SK-N-SH treated with all-trans-retinoic acid at 6 μM for 48 hours (cell line): ENCODE results near the gene UCHL1.

Experiments
- ATAC-seq: fragments of 200-7000 bp; cut with Tn5 transposase; 3 replicates; pipeline ENCODE4 v1.9.1; 2020; ENCODE audit warnings: mild to moderate bottlenecking, moderate library complexity
- BACH2 ChIP-seq: fragments of 250-450 bp; sonication (Bioruptor Pico); IDR thresholded peaks from 2 replicates; pipeline ENCODE4 v1.9.0; 2021; ENCODE audit warnings: mild to moderate bottlenecking, borderline replicate concordance
- CSDC2 ChIP-seq: fragments of 250-450 bp; sonication (Bioruptor Pico); IDR thresholded peaks from 2 replicates; pipeline ENCODE4 v1.5.0; 2020; ENCODE audit warnings: mild to moderate bottlenecking, moderate library complexity
- ESRRG ChIP-seq: fragments of 250-450 bp; sonication (Bioruptor Pico); IDR thresholded peaks from 2 replicates; pipeline ENCODE4 v1.6.1; 2021; ENCODE audit warnings: mild to moderate bottlenecking
- GLIS3 ChIP-seq: fragments of 250-450 bp; sonication (Bioruptor Pico); IDR thresholded peaks from 2 replicates; pipeline ENCODE4 v1.5.0; 2020; ENCODE audit warnings: mild to moderate bottlenecking, moderate library complexity
- ISL1 ChIP-seq: fragments of 250-450 bp; sonication (Bioruptor Pico); IDR thresholded peaks from 2 replicates; pipeline ENCODE4 v2.1.2; 2022; ENCODE audit warnings: mild to moderate bottlenecking, moderate library complexity
- OSR1 ChIP-seq: fragments of 250-450 bp; sonication (Bioruptor Pico); IDR thresholded peaks from 2 replicates; pipeline ENCODE4 v1.8.0; 2022; ENCODE audit warnings: moderate library complexity, mild to moderate bottlenecking, inconsistent platforms
- PPARA ChIP-seq: fragments of 250-450 bp; sonication (Bioruptor Pico); IDR thresholded peaks from 2 replicates; pipeline ENCODE4 v1.5.0; 2020; ENCODE audit warnings: mild to moderate bottlenecking, borderline replicate concordance
- RARB ChIP-seq: fragments of 250-450 bp; sonication (Bioruptor Pico); IDR thresholded peaks from 2 replicates; pipeline ENCODE4 v1.8.0; 2021; ENCODE audit warnings: mild to moderate bottlenecking, moderate library complexity
- SNAI2 ChIP-seq: fragments of 250-450 bp; sonication (Bioruptor Pico); IDR thresholded peaks from 2 replicates; pipeline ENCODE4 v1.5.0; 2020; ENCODE audit warnings: mild to moderate bottlenecking, moderate library complexity
- TCF4 ChIP-seq: fragments of 250-450 bp; sonication (Bioruptor Pico); IDR thresholded peaks from 2 replicates; pipeline ENCODE4 v1.8.0; 2021; ENCODE audit warnings: mild to moderate bottlenecking, moderate library complexity, borderline replicate concordance
- TOX ChIP-seq: fragments of 250-450 bp; sonication (Bioruptor Pico); IDR thresholded peaks from 2 replicates; pipeline ENCODE4 v1.8.0; 2021; ENCODE audit warnings: mild to moderate bottlenecking, moderate library complexity, borderline replicate concordance
- ZC3H10 ChIP-seq: fragments of 250-450 bp; sonication (Bioruptor Pico); IDR thresholded peaks from 2 replicates; pipeline ENCODE4 v1.5.1; 2021; ENCODE audit warnings: mild to moderate bottlenecking, moderate library complexity
- ZFP3 ChIP-seq: fragments of 250-450 bp; sonication (Bioruptor Pico); IDR thresholded peaks from 2 replicates; pipeline ENCODE4 v1.5.0; 2020; ENCODE audit warnings: mild to moderate bottlenecking, moderate library complexity
- ZFP30 ChIP-seq: fragments of 450-650 bp; formaldehyde crosslinking; IDR thresholded peaks from 2 replicates; pipeline ENCODE4 v1.5.0; 2022; ENCODE audit warnings: mild to moderate bottlenecking, moderate library complexity
- ZNF8 ChIP-seq: fragments of 450-650 bp; formaldehyde crosslinking; IDR thresholded peaks from 2 replicates; pipeline ENCODE4 v1.5.0; 2020; ENCODE audit warnings: mild to moderate bottlenecking, moderate library complexity
- TF ChIP-seq, protein P1 (sequence below): fragments of 250-450 bp; sonication (Bioruptor Pico); IDR thresholded peaks from 2 replicates; pipeline ENCODE4 v1.5.0; 2020; ENCODE audit warnings: mild to moderate bottlenecking, moderate library complexity
- TF ChIP-seq, protein P2 (sequence below): fragments of 250-450 bp; sonication (Bioruptor Pico); IDR thresholded peaks from 2 replicates; pipeline ENCODE4 v1.5.1; 2021; ENCODE audit warnings: mild to moderate bottlenecking, moderate library complexity
- TF ChIP-seq, protein P3 (sequence below): fragments of 250-450 bp; sonication (Bioruptor Pico); IDR thresholded peaks from 2 replicates; pipeline ENCODE4 v1.5.1; 2020; ENCODE audit warnings: low read depth, mild to moderate bottlenecking, moderate library complexity
- TF ChIP-seq, protein P4 (sequence below): fragments of 250-450 bp; sonication (Bioruptor Pico); IDR thresholded peaks from 2 replicates; pipeline ENCODE4 v1.8.0; 2021; ENCODE audit warnings: low read depth, mild to moderate bottlenecking, moderate library complexity, borderline replicate concordance

The UCHL1 gene

DNA sequence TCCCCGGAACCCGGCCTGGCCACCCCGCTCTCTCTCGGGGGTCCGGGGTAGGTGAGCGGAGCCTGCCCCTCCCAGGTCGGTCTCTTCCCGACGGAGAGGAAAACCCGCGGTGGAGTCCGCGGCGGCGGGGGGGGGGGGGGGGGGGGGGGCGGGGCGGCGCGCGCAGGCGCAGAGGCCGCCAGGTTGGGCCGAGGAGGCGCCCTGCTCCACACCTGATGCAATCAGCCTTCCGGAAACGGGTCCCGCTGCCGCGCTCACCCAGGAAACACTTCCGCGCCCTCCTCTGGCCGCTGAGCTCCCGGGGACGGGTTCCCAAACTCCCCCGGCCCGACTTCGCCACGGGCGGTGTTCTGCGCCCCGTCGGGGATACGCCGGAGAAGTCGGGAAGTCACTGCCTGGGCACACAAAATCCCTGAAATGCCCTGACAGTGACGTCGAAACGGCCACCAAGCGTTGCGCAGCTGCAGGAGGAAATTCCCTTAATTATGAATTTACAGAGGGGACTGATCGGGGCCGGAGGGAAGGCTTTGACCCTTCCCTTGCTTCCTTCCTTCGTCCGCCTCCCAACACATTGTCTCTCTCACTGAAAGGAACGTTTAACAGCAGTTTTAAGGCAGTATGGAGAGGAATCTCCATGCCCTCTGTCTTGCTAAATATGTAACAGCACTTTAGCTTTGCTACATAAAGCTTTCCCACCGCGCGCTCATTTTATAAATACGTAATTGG, 40.3 kb upstream of the UCHL1 start:
- peak; percentile 32 for ATAC-seq
- TF ChIP-seq, protein P1, sequence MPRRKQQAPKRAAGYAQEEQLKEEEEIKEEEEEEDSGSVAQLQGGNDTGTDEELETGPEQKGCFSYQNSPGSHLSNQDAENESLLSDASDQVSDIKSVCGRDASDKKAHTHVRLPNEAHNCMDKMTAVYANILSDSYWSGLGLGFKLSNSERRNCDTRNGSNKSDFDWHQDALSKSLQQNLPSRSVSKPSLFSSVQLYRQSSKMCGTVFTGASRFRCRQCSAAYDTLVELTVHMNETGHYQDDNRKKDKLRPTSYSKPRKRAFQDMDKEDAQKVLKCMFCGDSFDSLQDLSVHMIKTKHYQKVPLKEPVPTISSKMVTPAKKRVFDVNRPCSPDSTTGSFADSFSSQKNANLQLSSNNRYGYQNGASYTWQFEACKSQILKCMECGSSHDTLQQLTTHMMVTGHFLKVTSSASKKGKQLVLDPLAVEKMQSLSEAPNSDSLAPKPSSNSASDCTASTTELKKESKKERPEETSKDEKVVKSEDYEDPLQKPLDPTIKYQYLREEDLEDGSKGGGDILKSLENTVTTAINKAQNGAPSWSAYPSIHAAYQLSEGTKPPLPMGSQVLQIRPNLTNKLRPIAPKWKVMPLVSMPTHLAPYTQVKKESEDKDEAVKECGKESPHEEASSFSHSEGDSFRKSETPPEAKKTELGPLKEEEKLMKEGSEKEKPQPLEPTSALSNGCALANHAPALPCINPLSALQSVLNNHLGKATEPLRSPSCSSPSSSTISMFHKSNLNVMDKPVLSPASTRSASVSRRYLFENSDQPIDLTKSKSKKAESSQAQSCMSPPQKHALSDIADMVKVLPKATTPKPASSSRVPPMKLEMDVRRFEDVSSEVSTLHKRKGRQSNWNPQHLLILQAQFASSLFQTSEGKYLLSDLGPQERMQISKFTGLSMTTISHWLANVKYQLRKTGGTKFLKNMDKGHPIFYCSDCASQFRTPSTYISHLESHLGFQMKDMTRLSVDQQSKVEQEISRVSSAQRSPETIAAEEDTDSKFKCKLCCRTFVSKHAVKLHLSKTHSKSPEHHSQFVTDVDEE (CRISPR knock-in tag) = no peak
- TF ChIP-seq TCF4 = no peak
- TF ChIP-seq, protein P2, sequence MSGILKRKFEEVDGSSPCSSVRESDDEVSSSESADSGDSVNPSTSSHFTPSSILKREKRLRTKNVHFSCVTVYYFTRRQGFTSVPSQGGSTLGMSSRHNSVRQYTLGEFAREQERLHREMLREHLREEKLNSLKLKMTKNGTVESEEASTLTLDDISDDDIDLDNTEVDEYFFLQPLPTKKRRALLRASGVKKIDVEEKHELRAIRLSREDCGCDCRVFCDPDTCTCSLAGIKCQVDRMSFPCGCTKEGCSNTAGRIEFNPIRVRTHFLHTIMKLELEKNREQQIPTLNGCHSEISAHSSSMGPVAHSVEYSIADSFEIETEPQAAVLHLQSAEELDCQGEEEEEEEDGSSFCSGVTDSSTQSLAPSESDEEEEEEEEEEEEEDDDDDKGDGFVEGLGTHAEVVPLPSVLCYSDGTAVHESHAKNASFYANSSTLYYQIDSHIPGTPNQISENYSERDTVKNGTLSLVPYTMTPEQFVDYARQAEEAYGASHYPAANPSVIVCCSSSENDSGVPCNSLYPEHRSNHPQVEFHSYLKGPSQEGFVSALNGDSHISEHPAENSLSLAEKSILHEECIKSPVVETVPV = no peak
- TF ChIP-seq ZNF8 (CRISPR knock-in tag) = no peak
- TF ChIP-seq GLIS3 (CRISPR knock-in tag) = no peak
- no peak for TF ChIP-seq ZFP30
- TF ChIP-seq PPARA (CRISPR knock-in tag) = no peak
- no peak for TF ChIP-seq ESRRG (CRISPR knock-in tag)

DNA sequence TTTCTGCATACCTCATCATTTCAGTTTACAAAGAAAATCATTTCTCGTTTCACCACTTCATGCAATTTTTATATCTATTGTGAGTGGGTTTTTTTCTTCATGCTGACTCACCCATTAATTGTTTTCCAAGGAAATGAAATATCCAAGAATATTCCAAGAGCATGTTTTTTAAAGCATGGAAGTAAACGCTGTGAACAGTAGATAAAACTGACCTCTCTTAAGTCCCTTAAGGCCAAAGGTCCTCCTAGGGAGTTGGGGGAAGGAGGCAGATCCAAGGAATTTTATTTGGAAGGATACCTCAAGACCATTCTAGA, 39.8 kb upstream of the UCHL1 start:
- no peak for ATAC-seq
- TF ChIP-seq ZFP3 (CRISPR knock-in tag) (no peak), OSR1 (CRISPR knock-in tag) (no peak), ISL1 (CRISPR knock-in tag) (no peak), SNAI2 (CRISPR knock-in tag) (no peak), ZC3H10 (no peak), TOX (CRISPR knock-in tag) (no peak), RARB (CRISPR knock-in tag) (no peak), ZNF8 (CRISPR knock-in tag) (no peak), GLIS3 (CRISPR knock-in tag) (no peak), ESRRG (CRISPR knock-in tag) (no peak)
- TF ChIP-seq, protein P3, sequence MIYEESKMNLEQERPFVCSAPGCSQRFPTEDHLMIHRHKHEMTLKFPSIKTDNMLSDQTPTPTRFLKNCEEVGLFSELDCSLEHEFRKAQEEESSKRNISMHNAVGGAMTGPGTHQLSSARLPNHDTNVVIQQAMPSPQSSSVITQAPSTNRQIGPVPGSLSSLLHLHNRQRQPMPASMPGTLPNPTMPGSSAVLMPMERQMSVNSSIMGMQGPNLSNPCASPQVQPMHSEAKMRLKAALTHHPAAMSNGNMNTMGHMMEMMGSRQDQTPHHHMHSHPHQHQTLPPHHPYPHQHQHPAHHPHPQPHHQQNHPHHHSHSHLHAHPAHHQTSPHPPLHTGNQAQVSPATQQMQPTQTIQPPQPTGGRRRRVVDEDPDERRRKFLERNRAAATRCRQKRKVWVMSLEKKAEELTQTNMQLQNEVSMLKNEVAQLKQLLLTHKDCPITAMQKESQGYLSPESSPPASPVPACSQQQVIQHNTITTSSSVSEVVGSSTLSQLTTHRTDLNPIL (CRISPR knock-in tag) = no peak
- TF ChIP-seq, protein P1 (CRISPR knock-in tag) = no peak
- TF ChIP-seq, protein P2 = no peak

DNA sequence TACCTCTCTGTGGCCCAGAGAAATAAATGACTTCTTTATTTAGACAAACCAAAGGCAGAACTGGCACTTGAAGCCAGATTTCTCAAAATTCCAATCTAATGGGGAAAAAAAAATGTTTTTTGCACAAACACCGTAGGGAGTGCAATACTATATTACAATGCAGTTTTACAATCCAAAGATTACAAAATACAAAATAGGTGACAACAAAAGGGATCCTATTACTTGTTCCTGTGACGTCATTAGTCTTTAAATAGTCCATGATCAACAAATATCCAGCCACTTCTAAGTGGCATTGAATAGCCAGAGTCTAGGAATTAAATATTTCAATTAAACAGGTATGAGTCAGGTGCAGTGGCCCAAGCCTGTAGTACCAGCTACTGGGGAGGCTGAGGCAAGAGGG, 39.4 kb upstream of the UCHL1 start:
- no peak for ATAC-seq
- TF ChIP-seq, protein P2 = no peak
- TF ChIP-seq ZC3H10 (no peak), CSDC2 (no peak), BACH2 (CRISPR knock-in tag) (no peak), ISL1 (CRISPR knock-in tag) (no peak), ZFP30 (no peak), SNAI2 (CRISPR knock-in tag) (no peak), RARB (CRISPR knock-in tag) (no peak), TOX (CRISPR knock-in tag) (no peak)
- TF ChIP-seq, protein P3 (CRISPR knock-in tag) = no peak
- TF ChIP-seq, protein P4, sequence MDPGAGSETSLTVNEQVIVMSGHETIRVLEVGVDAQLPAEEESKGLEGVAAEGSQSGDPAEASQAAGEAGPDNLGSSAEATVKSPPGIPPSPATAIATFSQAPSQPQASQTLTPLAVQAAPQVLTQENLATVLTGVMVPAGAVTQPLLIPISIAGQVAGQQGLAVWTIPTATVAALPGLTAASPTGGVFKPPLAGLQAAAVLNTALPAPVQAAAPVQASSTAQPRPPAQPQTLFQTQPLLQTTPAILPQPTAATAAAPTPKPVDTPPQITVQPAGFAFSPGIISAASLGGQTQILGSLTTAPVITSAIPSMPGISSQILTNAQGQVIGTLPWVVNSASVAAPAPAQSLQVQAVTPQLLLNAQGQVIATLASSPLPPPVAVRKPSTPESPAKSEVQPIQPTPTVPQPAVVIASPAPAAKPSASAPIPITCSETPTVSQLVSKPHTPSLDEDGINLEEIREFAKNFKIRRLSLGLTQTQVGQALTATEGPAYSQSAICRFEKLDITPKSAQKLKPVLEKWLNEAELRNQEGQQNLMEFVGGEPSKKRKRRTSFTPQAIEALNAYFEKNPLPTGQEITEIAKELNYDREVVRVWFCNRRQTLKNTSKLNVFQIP (CRISPR knock-in tag) = no peak
